RWPE1 (cell line): ENCODE data around the gene ARHGDIB.

Source experiments
- CTCF ChIA-PET: fragments of 350-600 bp; sonication (Branson Sonifier 250); formaldehyde crosslinking; extraction: SDS; loops from one replicate; lab custom pipeline; 2021; lab: Yijun Ruan, JAX
- POLR2A ChIA-PET: fragments of 400-600 bp; formaldehyde crosslinking; extraction: SDS; loops from one replicate; lab custom pipeline; 2020; ENCODE audit warnings: antibody characterized with exemption; ENCODE audit not compliant: low non-redundant PET; lab: Yijun Ruan, JAX
- DNase-seq: peaks from one replicate; pipeline ENCODE4 v3.0.0; 2012; ENCODE audit warnings: low spot score
- H3K27ac ChIP-seq: fragments of 450-650 bp; 2 replicates; pipeline ENCODE4 v1.5.1; 2017
- CTCF ChIP-seq: fragments of 450-650 bp; conservative IDR thresholded peaks from 2 replicates; pipeline ENCODE4 v1.5.1; 2017; ENCODE audit warnings: low read depth, mild to moderate bottlenecking

The ARHGDIB gene

GRCh38 chr12:14956905-14957304, 4.5 kb downstream of the ARHGDIB start:
- TF ChIP-seq CTCF = no peak
- no peak for DNase-seq
- CTCF ChIA-PET = interaction anchor here (0.6 to 0.7 kb wide), 2 partner anchors 188 to 789 kb away, joined by 3 to 4 read pairs; no protein-coding TSS in a partner anchor
- POLR2A ChIA-PET = no interaction called here
- no peak overlapping the region for H3K27ac ChIP-seq

GRCh38 chr12:14956024-14956891, 5.1 kb downstream of the ARHGDIB start:
- TF ChIP-seq CTCF = no peak
- no peak overlapping the region for H3K27ac ChIP-seq
- DNase-seq = no peak
- ChIA-PET CTCF (interaction anchor here (0.6 kb wide), 1 partner anchor 8 kb away, joined by 4 read pairs; no protein-coding TSS in a partner anchor), POLR2A (no interaction called here)

DNA sequence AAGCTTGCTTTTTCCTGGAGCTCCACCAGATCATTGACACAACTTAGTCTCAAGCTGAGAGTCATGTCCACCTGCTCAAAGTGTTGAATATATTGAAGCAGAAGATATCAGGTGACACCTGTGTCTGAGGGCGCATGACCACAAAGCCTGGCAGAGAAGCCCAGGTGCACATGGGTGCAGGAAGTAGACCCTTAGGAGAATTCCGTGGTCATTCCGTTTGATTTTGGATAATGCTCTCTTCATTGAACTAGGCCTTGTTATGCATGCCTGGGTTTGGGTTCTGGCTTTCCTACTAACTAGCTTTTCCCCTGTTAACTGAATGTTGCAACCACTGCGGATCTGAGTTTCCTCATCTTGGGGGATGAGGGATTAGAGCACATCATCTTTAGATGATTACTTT, 7.1 kb downstream of the ARHGDIB start:
- no peak for TF ChIP-seq CTCF
- ChIA-PET POLR2A (no interaction called here), CTCF (no interaction called here)
- H3K27ac ChIP-seq = no peak overlapping the region
- no peak for DNase-seq

GRCh38 chr12:14953752-14954151, 7.6 kb downstream of the ARHGDIB start:
- no peak overlapping the region for H3K27ac ChIP-seq
- no peak for TF ChIP-seq CTCF
- CTCF ChIA-PET = no interaction called here
- POLR2A ChIA-PET = no interaction called here
- DNase-seq = no peak

- peak; percentile 64 for DNase-seq
- peak overlapping the region; percentile 61; the same call in 1 of the 2 replicates for H3K27ac ChIP-seq
- ChIA-PET CTCF (no interaction called here), POLR2A (no interaction called here)
- TF ChIP-seq CTCF = no peak
Measured at GRCh38 chr12:14952299-14952921, 9.0 kb downstream of the ARHGDIB start.

- POLR2A ChIA-PET = no interaction called here
- H3K27ac ChIP-seq = no peak overlapping the region
- DNase-seq = no peak
- TF ChIP-seq CTCF = no peak
- CTCF ChIA-PET = no interaction called here
Measured at GRCh38 chr12:14951851-14952250, 9.6 kb downstream of the ARHGDIB start.
